ENCODE data around the gene HCK.
A peak's percentile ranks its signal among the peaks of the same experiment; 100 is the strongest.

Gene HCK

DNA sequence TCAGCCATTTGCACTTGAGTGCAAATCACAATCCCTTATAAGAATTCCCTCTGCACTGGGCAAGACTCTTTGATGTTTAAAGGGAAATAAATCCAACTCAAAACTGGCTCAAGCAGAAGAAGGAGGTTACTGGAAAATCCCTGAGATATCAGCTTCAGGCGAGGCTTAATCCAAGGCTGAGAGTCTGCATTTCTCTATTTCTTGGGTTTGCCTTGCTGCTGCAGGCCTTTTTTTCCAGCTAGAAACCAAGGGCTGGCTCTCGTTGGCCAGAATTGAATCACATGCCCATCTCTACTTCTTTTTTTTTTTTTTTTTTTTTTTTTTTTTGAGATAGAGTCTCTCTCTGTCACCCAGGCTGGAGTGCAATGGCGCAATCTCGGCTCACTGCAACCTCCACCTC, 11.7 kb downstream of the HCK start:
- DNase-seq, result no peak

DNA sequence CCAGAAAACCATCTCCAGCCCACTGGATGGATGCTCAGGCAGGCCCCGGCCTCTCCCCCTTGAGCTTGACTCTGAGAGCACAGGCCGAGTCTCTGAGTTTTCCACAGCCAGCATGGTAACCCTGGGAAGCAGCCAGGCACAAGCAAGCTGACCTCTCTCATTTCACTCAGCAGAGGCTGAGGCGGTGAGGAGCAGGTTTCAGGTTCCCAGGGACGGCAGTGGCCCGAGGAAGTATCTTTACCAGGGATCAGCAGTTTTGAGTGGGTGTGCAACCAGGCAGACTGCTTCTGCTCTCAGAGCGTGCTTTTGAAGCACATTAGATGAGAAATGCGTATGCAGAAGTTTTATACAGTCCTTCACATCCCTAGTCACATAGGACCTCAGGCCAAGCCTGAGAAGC, 12.6 kb downstream of the HCK start:
- no peak for DNase-seq

DNA sequence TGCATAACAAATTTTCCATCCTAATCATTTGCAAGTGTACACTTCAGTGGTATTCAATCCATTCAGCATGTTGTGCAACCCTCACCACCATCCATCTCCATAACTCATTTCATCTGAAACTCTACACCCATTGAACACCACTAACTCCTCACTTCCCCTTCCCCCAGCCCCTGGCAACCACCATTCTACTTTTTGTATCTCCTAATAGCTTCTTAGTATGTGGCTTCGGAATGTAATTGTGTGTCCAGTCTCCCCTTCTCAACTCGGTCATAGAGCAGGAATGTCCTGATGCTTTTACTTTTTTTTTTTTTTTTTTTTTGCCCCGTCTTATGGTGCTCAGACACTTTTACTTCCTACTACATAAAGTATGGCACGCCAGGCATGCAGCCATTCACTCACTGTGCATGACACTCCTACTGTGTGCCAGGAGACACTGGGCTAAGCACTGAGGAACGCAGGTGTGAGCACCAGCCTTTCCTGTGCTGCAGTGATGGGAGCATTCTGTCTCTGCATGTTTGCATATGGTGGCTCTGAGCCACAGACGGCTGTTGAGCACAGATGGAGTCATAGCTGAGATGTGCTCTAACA, 15.3 kb downstream of the HCK start:
- no peak for DNase-seq

DNA sequence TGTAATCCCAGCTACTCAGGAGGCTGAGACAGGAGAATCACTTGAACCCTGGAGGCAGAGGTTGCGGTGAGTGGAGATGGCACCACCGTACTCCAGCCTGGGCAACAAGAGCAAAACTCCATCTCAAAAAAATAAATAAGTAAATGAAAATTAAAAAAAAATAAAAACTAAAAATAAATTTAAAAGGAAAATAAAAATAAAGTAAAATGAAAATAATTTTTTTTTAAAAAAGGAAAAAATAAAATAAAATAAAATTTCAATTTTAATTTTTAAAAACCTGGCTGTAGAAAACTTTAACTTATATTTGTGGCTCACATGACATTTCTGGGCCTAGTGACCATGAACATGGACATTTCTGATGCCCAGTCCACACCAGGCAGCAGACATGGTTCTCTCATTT, 16.1 kb downstream of the HCK start:
- DNase-seq, result no peak

DNA sequence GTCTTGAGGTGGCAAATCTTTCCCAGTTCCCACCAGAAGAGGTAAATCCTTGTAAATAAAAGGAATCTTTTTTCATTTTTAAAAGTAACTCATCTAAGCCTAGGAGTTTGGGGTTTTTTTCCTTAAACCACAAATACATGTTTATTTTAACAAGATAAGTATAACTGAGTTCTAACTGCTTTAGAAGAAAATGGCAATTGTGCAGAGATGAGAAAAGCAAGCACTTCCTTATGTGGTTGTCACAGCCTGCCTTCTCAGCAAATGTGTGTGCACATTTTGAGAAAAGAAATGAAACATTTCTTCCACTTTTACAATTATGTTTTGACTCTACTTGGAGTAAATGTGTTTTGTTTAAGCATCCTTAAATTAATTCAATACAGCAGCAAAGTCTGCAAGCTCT, 17.7 kb downstream of the HCK start:
- DNase-seq, result no peak

DNA sequence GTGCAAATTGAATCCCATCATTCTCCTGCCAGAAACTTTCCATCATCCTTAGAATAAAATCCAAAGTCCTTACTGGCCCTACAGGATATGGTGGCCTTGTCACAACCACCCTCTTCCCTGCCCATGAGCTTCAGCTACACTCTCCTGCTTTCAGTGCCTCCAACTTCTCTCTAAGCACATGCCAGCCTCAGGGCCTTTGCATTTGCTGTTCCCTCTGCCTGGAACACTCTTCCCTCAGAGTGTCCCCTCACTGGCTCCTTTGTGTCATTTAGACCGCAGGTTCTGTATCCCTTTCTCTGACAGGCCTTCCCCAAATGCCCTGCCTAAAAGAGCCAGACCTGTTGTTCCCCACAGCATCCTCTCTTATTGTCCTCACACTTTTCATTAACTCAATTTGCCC, 18.2 kb downstream of the HCK start:
- DNase-seq, result no peak

DNA sequence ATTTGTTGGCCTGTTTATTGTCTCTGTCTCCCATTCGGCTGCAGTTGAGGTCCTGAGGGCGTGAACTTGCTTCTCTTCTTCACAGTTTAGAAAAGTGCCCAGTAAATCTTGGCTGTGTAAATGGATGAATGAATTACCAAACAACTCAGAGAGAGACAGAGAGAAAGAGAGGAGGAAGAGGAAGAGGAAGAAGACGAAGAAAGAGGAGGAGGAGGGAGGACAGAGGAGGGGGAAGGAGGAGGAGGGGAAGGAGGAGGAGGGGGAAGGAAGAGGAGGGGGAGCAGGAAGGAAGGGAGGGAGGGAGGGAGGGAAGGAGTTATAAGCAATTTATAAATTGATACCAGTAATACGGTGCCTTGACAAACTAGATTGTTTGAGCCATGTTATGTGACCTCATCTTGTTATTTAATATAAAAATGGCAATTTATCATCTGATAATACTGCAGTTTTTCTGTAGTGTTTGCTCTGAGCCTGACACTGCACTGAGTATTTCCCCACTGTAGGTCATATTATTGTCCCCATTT, 18.7 kb downstream of the HCK start:
- no peak for DNase-seq

DNA sequence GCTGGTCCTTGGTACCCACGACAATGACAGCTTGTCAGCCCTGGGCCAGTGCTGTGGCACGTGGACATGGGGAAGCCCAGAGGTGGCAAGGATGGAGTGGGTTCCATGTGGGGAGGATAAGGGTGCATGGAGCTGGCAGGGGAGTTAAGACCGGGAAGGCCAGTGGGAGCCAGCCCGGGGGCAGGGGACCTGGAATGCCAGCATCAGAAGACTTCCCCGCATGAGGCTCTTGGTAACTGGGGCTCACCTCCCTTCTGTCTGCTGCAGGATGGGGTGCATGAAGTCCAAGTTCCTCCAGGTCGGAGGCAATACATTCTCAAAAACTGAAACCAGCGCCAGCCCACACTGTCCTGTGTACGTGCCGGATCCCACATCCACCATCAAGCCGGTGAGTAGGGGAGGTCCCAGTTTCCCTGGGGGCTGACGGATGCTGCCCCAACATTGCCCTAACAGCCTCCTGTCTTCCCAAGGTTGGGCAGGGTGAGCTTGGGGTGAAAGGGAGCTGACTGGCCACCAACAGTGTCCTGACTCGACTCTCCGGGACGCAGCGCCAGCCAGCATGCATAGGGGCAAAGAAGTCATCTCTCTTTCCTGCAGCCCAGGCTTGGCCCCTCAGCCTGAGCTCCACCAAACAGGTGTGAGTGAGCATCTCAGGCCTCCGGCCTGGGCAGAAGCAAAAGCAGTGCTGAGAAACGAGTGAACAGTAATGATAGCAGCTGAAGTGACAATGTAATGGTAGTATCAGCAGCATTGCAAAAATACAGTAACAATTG, 19.5 kb downstream of the HCK start:
- DNase-seq, result no peak

DNA sequence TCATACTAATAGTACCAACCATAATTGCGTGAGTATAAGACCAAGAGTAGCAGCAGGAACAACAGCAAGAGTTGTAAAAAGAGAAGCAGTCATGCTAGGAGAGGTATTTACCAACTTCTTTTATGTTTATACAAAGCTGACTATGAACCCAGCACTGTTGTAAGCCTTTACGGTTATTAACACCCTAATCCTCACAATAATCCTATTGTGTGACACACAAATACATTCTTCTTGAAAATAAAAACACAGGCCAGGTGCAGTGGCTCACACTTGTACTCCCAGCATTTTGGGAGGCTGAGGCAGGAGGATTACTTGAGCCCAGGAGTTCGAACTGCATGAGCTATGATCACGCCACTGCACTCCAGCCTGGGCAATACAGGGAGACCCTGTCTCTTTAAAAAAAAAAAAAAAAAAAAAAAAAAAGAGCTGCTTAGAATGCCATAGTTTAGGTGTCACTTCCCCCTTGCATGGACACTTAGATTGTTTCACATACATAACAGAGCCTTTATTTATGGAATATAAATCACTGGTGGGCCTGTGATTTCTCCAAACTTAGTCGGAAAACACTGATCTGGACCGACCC, 20.2 kb downstream of the HCK start:
- no peak for DNase-seq

DNA sequence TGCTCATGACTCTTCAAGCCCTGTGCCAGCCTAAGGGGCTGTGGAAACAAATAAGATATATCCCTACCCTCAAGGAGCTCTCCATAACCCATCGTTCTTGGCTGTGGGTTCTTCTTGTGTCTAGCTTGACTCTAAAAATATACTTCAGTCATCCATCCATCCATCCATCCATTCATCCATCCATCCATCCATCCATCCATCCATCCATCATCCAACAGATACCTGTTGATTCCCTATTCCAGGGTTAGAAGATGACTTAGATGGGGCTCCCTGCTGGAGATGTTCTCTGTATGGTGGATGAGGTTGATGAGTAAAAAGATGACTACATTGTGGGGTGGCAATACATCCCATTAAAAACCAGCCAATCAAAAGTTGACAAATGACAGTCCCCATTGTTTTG, 23.5 kb downstream of the HCK start:
- no peak for DNase-seq

DNA sequence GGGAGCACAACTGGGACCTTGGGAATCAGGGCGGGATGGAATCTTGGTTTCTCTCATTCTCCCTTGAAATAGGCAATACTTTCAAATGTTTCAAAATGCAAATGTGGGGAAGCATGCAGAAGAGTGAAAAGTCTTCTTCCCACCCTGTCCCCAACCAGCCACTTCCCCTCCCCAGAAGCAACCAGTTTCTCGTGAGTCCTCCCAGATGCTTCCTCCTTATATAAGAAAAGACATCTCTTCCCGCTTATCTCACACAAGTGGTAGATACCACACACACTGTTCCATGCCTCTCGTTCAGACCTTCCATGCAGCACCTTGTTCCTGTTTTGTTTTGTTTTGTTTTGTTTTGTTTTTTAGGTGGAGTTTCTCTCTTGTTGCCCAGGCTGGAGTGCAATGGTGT, 25.1 kb downstream of the HCK start:
- no peak for DNase-seq

DNA sequence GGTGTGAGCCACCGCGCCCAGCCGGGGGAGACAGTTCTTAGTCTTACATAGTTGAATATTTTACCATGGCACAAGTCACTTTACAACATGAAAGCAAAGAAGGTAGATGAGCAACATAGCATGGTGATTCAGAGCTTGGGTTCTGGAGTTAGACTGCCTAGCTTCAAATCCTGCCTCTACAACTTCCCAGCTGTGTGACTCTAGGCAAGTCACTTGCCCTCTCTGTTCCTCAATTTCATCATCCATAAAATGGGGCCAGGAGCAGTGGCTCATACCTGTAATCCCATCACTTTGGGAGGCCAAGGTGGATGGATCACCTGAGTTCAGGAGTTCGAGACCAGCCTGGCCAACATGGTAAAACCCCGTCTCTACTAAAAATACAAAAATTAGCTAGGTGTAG, 26.3 kb downstream of the HCK start:
- DNase-seq, result no peak

DNA sequence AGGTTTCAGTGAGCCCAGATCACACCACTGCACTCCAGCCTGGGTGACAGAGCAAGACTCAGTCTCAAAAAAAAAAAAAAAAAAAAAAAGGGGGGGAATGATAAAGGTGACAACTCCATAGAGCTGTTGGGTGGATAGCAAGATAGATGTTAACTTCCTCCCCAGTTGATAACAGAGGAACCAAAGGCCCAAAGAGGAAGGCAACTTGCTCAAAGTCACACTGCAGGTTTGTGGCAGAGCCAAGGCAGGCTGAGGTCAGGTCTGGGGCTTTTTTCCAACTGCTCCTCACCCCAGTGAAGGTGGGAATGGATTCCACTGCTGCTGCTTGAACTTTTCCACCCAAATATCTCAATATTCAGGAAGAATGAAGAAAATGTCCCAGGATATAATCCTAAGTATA, 26.7 kb downstream of the HCK start:
- DNase-seq, result no peak

DNA sequence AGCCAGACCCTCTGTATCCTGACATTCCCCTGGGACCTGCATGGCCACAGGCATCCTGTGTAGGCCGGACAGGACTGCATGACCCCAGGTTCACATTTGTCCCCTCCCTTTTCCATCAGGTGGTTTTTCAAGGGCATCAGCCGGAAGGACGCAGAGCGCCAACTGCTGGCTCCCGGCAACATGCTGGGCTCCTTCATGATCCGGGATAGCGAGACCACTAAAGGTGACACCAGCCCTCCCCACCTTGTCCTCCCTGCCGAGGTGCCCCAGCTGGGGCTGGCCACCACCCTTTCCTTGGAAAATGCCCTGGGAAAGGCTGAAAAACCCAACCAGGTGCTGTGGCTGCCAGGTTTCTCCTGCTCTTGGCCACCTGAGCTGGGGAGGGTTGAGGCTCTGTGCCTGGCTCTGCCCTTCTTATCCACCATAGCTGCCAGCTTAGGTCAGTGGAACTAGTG, 27.6 kb downstream of the HCK start:
- DNase-seq, result no peak

DNA sequence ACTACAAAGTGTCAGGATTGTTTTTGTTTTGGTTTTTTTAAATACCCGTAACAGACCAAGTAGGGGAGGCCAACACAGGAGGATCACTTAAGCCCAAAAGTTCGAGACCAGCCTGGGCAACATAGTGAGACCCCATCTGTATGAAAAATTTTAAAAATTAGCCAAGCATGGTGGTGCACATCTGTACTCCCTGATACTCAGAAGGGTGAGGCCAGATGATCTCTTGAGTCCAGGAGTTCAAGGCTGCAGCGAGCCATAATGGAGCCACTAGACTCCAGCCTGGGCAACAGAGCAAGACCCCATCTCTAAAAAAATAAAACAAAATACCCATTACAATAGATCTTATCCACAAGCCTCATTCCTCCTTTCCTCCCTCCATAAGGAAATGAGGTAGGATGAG, 28.7 kb downstream of the HCK start:
- no peak for DNase-seq

DNA sequence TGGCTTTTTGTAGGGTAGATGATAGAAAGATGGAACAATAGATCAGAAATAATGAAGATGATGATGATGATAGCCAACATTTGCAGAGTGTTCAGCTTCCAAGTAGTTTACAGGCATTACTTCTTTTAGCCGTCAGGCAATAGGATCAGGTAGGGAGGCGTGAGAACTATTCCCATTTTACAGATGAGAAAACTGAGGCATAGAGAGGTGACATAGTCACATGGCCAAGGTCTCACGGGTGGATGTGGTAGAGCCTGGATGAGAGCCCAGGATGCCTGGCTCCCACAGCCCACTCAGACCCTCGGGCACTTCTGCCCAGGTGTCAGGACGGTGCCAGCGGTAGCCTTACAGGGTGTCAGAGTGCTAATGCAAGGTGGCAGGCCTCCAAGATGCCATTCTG, 31.4 kb downstream of the HCK start:
- DNase-seq, result no peak

DNA sequence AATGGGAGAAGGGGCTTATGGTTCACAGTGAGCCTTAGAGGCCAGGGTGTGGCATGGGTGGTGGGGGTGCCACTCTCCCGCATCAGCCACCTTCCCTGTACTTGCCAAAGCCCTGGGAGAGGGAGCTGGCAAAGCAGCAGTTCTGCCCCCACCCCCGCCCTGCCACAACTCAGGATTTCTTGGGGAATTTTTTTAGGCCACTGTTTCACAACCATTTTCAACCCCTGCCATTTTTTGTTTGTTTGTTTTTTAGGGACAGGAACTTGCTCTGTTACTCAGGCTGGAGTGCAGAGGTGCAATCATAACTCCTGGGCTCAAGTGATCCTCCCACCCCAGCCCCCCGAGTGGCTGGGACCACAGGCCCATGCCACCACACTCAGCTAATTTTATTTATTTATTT, 35.0 kb downstream of the HCK start:
- DNase-seq, result no peak

DNA sequence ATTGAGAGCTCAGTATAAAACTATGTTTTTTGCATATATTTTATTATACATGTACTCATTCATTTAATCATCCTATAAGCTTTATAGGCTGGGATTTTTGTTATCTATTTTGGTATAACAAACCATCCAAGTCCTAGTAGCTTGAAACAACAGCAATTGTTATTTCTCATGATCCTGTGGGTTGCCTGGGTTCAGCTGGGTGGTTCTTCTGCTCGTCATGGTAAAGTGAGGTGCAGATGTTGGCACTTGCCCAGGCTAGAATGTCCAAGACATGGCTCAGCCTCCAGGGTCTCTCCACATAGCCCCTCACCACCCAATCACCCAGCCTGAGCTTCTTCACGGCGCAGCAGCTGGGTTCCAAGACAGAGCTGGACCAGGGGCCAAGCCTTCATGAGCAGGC, 36.7 kb downstream of the HCK start:
- DNase-seq, result no peak

DNA sequence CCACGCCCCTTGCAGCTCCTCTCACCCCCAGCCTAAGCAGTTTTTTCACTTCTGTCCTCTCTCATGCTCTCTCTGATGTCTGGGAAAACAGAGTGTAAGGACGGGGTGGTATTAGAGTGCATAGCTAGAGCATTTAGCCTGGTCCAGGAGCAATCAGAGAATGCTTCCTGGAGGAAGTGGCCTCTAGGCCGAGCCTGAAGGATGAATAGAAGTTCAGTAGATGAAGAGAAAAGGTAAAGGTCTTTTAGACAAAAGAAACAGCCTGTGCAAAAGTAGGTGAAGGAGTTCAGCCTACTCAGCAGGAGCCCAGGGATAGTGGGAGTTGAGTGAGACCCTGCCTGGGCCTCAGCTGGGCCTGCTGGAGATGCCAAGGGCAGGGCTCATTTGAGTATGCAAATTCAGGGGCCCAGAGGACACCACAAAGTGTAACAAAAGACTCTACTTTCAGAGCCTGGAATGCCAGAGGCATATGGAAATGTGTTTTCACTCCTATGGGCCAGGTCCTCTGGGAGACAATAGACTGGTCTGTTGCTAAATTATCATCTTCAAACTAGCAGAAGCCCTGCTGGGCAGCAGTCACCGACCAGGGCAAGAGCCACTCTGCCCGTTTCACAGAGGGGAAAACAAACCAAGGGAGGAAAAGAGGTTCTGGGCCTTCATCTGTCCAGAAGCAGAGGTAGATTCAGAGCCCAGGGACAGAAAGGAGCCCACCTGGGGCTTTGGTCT, 37.8 kb downstream of the HCK start:
- DNase-seq, result no peak

DNA sequence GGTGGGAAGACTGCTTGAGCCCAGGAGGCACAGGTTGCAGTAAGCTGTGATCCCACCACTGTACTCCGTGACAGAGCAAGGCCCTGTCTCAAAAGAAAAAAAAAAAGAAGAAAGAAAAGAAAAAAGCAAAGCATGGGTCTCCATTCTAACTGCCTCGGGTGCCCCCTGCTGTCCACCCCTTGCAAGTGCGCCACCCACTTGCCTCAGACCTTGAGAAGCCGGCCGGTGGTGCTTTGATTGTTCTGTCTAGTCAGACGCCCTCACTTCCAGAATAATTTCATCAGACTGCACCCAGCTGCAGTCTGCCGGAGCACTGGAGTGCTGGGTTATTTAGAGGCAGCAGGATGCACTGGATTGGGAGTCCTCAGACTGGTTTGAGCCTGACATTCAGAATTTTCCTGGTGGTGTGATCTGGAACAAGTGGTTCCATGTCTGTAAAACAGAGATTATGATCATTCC, 39.9 kb downstream of the HCK start:
- peak; percentile 60 for DNase-seq

DNA sequence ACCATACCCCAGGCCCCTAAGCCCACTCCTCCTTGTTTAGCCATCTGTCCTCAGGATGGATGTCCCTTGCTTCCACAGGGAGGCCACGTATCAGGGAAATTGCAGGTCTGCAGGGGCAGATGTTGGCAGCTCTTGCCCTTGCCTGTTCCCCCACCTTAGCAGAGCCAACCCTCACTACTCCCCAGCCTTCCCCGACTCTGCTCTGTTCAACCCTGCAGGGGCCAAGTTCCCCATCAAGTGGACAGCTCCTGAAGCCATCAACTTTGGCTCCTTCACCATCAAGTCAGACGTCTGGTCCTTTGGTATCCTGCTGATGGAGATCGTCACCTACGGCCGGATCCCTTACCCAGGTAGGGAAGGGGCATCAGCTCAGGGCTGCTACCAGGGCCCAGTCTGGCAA, 46.7 kb downstream of the HCK start:
- DNase-seq, result no peak

DNA sequence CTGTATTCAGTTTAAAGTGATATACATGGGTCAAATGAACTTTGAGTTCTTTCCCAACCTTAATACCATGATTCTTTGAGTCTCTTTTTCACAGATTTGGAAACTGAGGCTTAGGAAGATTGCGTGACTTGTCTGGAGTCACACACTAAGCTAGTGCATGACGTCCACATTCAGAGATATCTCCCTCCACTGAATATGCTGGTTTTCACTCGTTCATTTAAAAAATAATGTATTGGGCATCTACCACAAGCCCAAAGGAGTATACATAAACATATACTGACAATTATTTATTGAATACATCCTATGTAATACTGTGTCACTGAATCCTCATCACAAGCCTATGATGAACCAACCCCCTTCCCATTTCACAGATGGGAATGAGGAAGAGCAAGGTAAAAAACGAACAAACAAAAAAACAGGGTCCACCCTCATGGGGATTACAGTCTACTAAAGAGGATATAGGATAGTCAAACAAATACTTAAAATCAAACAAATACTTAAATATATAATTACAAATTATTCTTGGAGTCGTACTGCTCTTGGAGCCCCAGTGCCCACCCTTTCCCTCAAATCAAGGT, 56.9 kb downstream of the HCK start:
- DNase-seq, result no peak
